NK-92 treated with Interleukin-12 subunit alpha and Interleukin-12 subunit beta, amount 100 ng/mL, for 24 hours (cell line): ENCODE data around the gene PITPNM2.

Source experiments
- DNase-seq: peaks from one replicate; lab custom pipeline; 2025; lab: John Stamatoyannopoulos, UW

Gene PITPNM2

GRCh38 chr12:123150744-123151456 lies at the start of gene PITPNM2:
PITPNM2 (minus strand) TSS chr12:123151090; CDS start chr12:123034590, 116,500 bp downstream.
- DNase-seq = no peak

- no peak for DNase-seq
Measured at GRCh38 chr12:123200414-123200813, 49.5 kb upstream of the PITPNM2 start.

- no peak for DNase-seq
Measured at GRCh38 chr12:123199936-123200335, 49.0 kb upstream of the PITPNM2 start.

GRCh38 chr12:123187637-123188036 lies 36.7 kb upstream of the PITPNM2 start:
- no peak for DNase-seq

- no peak for DNase-seq
Measured at GRCh38 chr12:123180171-123180570, 29.3 kb upstream of the PITPNM2 start.

- no peak for DNase-seq
Measured at GRCh38 chr12:123171967-123172366, 21.1 kb upstream of the PITPNM2 start.

- DNase-seq = no peak
Measured at GRCh38 chr12:123167329-123167728, 16.4 kb upstream of the PITPNM2 start.

GRCh38 chr12:123165537-123165936 lies 14.6 kb upstream of the PITPNM2 start:
- DNase-seq = no peak

GRCh38 chr12:123164710-123165261 lies 13.9 kb upstream of the PITPNM2 start:
- no peak for DNase-seq

- no peak for DNase-seq
Measured at GRCh38 chr12:123164222-123164621, 13.3 kb upstream of the PITPNM2 start.

GRCh38 chr12:123163227-123163626 lies 12.3 kb upstream of the PITPNM2 start:
- DNase-seq = no peak

GRCh38 chr12:123160801-123161487 lies 10.1 kb upstream of the PITPNM2 start:
- no peak for DNase-seq

- no peak for DNase-seq
Measured at GRCh38 chr12:123153906-123154305, 3.0 kb upstream of the PITPNM2 start.

GRCh38 chr12:123152833-123153232 lies 1.9 kb upstream of the PITPNM2 start:
- no peak for DNase-seq

GRCh38 chr12:123151457-123152454 lies 866 bp upstream of the PITPNM2 start:
- no peak for DNase-seq

- no peak for DNase-seq
Measured at GRCh38 chr12:123150275-123150743, 581 bp downstream of the PITPNM2 start.

- no peak for DNase-seq
Measured at GRCh38 chr12:123149501-123150274, 1.2 kb downstream of the PITPNM2 start.

- DNase-seq = no peak
Measured at GRCh38 chr12:123149088-123149487, 1.8 kb downstream of the PITPNM2 start.

- DNase-seq = no peak
Measured at GRCh38 chr12:123148655-123149054, 2.2 kb downstream of the PITPNM2 start.

- DNase-seq = no peak
Measured at GRCh38 chr12:123148223-123148622, 2.7 kb downstream of the PITPNM2 start.

GRCh38 chr12:123145211-123145610 lies 5.7 kb downstream of the PITPNM2 start:
- DNase-seq = no peak
